ENCODE measurements around the gene PTGR3.

PTGR3 gene

GRCh38 chr18:75209129-75209950 lies at the start of gene PTGR3:
Gene PTGR3, minus strand, starts transcription at chr18:75209139. Its CDS starts 81 bp downstream, at chr18:75209058.
- peak; percentile 85 for DNase-seq (ENCODE audit: low read depth, low spot score)

- DNase-seq (ENCODE audit: low read depth, low spot score) = no peak
These were observed 48.7 kb upstream of the PTGR3 start for GRCh38 chr18:75257605-75258004.

- DNase-seq (ENCODE audit: low read depth, low spot score) = no peak
These were observed 47.4 kb upstream of the PTGR3 start for GRCh38 chr18:75256376-75256775.

- DNase-seq (ENCODE audit: low read depth, low spot score) = no peak
These were observed 46.2 kb upstream of the PTGR3 start for GRCh38 chr18:75255094-75255493.

- no peak for DNase-seq (ENCODE audit: low read depth, low spot score)
These were observed 44.8 kb upstream of the PTGR3 start for GRCh38 chr18:75253784-75254183.

GRCh38 chr18:75253043-75253442 lies 44.1 kb upstream of the PTGR3 start:
- no peak for DNase-seq (ENCODE audit: low read depth, low spot score)

- no peak for DNase-seq (ENCODE audit: low read depth, low spot score)
These were observed 43.2 kb upstream of the PTGR3 start for GRCh38 chr18:75252136-75252535.

- no peak for DNase-seq (ENCODE audit: low read depth, low spot score)
These were observed 42.5 kb upstream of the PTGR3 start for GRCh38 chr18:75251466-75251865.

- no peak for DNase-seq (ENCODE audit: low read depth, low spot score)
These were observed 41.5 kb upstream of the PTGR3 start for GRCh38 chr18:75250471-75250821.

- no peak for DNase-seq (ENCODE audit: low read depth, low spot score)
These were observed 40.9 kb upstream of the PTGR3 start for GRCh38 chr18:75249672-75250470.

- DNase-seq (ENCODE audit: low read depth, low spot score) = no peak
These were observed 40.2 kb upstream of the PTGR3 start for GRCh38 chr18:75249175-75249518.

- peak; percentile 16 for DNase-seq (ENCODE audit: low read depth, low spot score)
These were observed 39.7 kb upstream of the PTGR3 start for GRCh38 chr18:75248426-75249174.

- DNase-seq (ENCODE audit: low read depth, low spot score) = peak; percentile 70
These were observed 38.9 kb upstream of the PTGR3 start for GRCh38 chr18:75247611-75248421.

GRCh38 chr18:75246721-75247610 lies 38.0 kb upstream of the PTGR3 start:
- peak; percentile 41 for DNase-seq (ENCODE audit: low read depth, low spot score)

GRCh38 chr18:75244351-75245313 lies 35.7 kb upstream of the PTGR3 start:
- DNase-seq (ENCODE audit: low read depth, low spot score) = no peak

- DNase-seq (ENCODE audit: low read depth, low spot score) = no peak
These were observed 32.8 kb upstream of the PTGR3 start for GRCh38 chr18:75241705-75242104.

- DNase-seq (ENCODE audit: low read depth, low spot score) = no peak
These were observed 31.5 kb upstream of the PTGR3 start for GRCh38 chr18:75240433-75240832.

GRCh38 chr18:75238786-75239185 lies 29.8 kb upstream of the PTGR3 start:
- DNase-seq (ENCODE audit: low read depth, low spot score) = no peak

GRCh38 chr18:75238100-75238499 lies 29.2 kb upstream of the PTGR3 start:
- DNase-seq (ENCODE audit: low read depth, low spot score) = no peak

Measured in astrocyte of the hippocampus (primary cell).